CD14-positive monocyte (primary cell): ENCODE data around the gene UQCRC2. TPM values are rescaled to one million over a fixed set of nuclear protein-coding genes. Genes with fewer than 3 reads are reported as not detected.

ENCODE experiments used
- DNase-seq, 3 donors: peaks; one replicate each; pipeline ENCODE4 v3.0.0-alpha.2; 2011 to 2022
- H2AFZ ChIP-seq: 2 replicates; pipeline ENCODE4 v1.6.0; 2012; ENCODE audit warnings: mild to moderate bottlenecking, low read depth, low read length, inconsistent platforms; ENCODE audit not compliant: insufficient read depth, poor library complexity, severe bottlenecking
- H3K27ac ChIP-seq, 2 donors: 1 replicate in 1 of 2; 2 replicates in 1 of 2; pipeline ENCODE4 v1.5.1; 2012 to 2013; ENCODE audit warnings: low read length in 2 of 2, control low read depth in 1 of 2, inconsistent platforms in 1 of 2, low read depth in 1 of 2, mild to moderate bottlenecking in 1 of 2
- H3K27me3 ChIP-seq, 2 donors: one replicate each; pipeline versions ENCODE4 v1.6.0 to v1.6.1; 2011 to 2013; ENCODE audit warnings: low read length in 2 of 2; ENCODE audit not compliant: control insufficient read depth in 2 of 2, insufficient read depth in 2 of 2
- H3K36me3 ChIP-seq, 2 donors: replicated peaks in 1 of 2; 1 replicate in 1 of 2; 2 replicates in 1 of 2; pipeline versions ENCODE4 v1.5.1 to v1.6.1; 2012 to 2013; ENCODE audit warnings: low read length in 2 of 2, control low read depth in 1 of 2, inconsistent platforms in 1 of 2, mild to moderate bottlenecking in 1 of 2; ENCODE audit not compliant: insufficient read depth in 2 of 2, control insufficient read depth in 1 of 2
- H3K4me1 ChIP-seq, 2 donors: 1 replicate in 1 of 2; 2 replicates in 1 of 2; pipeline versions ENCODE4 v1.5.1 to v1.6.1; 2012 to 2013; ENCODE audit warnings: low read length in 2 of 2, control low read depth in 1 of 2, inconsistent platforms in 1 of 2, mild to moderate bottlenecking in 1 of 2, moderate library complexity in 1 of 2; ENCODE audit not compliant: insufficient read depth in 2 of 2, control insufficient read depth in 1 of 2
- H3K4me2 ChIP-seq: replicated peaks from 2 replicates; pipeline ENCODE3; 2012; ENCODE audit warnings: low read length, moderate library complexity, mild to moderate bottlenecking; ENCODE audit not compliant: poor library complexity, severe bottlenecking; ENCODE audit errors: extremely low read depth
- H3K4me3 ChIP-seq, 3 experiments: fragments of 200-600 bp in 1 of 3; sonication (generic) in 1 of 3; replicated peaks in 1 of 3; 1 replicate in 2 of 3; 2 replicates in 1 of 3; pipeline ENCODE4 v1.5.1; 2011 to 2013; ENCODE audit warnings: low read length in 3 of 3, mild to moderate bottlenecking in 3 of 3, control low read depth in 2 of 3, low read depth in 2 of 3, inconsistent platforms in 1 of 3, moderate library complexity in 1 of 3
- H3K79me2 ChIP-seq: 2 replicates; pipeline ENCODE4 v1.6.0; 2012; ENCODE audit warnings: mild to moderate bottlenecking, control low read depth, inconsistent platforms, low read length, moderate library complexity; ENCODE audit not compliant: insufficient read depth
- H3K9ac ChIP-seq: 2 replicates; pipeline ENCODE4 v1.6.0; 2017; ENCODE audit warnings: low read length, mild to moderate bottlenecking; ENCODE audit not compliant: insufficient read depth, poor library complexity, severe bottlenecking
- H3K9me3 ChIP-seq, 2 donors: replicated peaks in 1 of 2; 1 replicate in 1 of 2; 2 replicates in 1 of 2; pipeline versions ENCODE4 v1.5.1 to v1.6.1; 2012 to 2013; ENCODE audit warnings: low read length in 2 of 2, control low read depth in 1 of 2; ENCODE audit not compliant: control insufficient read depth in 1 of 2, insufficient read depth in 1 of 2
- H4K20me1 ChIP-seq: 2 replicates; pipeline ENCODE4 v1.6.0; 2012; ENCODE audit warnings: mild to moderate bottlenecking, low read length, control low read depth, moderate library complexity; ENCODE audit not compliant: insufficient read depth
- H3K27ac Mint-ChIP-seq, 7 donors: one replicate each; pipeline ENCODE4 v1.8.0; 2020; ENCODE audit warnings: mild to moderate bottlenecking in 7 of 7, mixed read lengths in 7 of 7, moderate library complexity in 6 of 7, inconsistent platforms in 2 of 7
- H3K27me3 Mint-ChIP-seq, 3 donors: one replicate each; pipeline ENCODE4 v1.8.0; 2021 to 2022; ENCODE audit warnings: low read depth in 3 of 3, mild to moderate bottlenecking in 3 of 3, mixed read lengths in 3 of 3, moderate library complexity in 3 of 3, inconsistent platforms in 1 of 3
- H3K36me3 Mint-ChIP-seq, 2 donors: one replicate each; pipeline ENCODE4 v1.8.0; 2020; ENCODE audit warnings: mixed read lengths in 2 of 2, inconsistent platforms in 1 of 2, mild to moderate bottlenecking in 1 of 2
- H3K4me1 Mint-ChIP-seq: one replicate; pipeline ENCODE4 v1.8.0; 2020; ENCODE audit warnings: mild to moderate bottlenecking, mixed read lengths
- H3K4me3 Mint-ChIP-seq, 2 donors: one replicate each; pipeline ENCODE4 v1.8.0; 2020; ENCODE audit warnings: mild to moderate bottlenecking in 2 of 2, mixed read lengths in 2 of 2, moderate library complexity in 1 of 2
- H3K9me3 Mint-ChIP-seq, 7 donors: one replicate each; pipeline ENCODE4 v1.8.0; 2020 to 2022; ENCODE audit warnings: mixed read lengths in 7 of 7, mild to moderate bottlenecking in 6 of 7, moderate library complexity in 6 of 7, inconsistent platforms in 2 of 7
- CTCF ChIP-seq: fragments of 200-600 bp; IDR thresholded peaks from one replicate; pipeline ENCODE4 v1.8.0; 2022; ENCODE audit warnings: antibody characterized with exemption, mild to moderate bottlenecking
- WGBS: methylation state at CpG from one replicate; pipeline ENCODE4 v1.1.5; 2013; ENCODE audit warnings: missing lambda C conversion rate; ENCODE audit not compliant: insufficient coverage; 5-methylcytosine and 5-hydroxymethylcytosine counted together
- intact Hi-C, 2 donors: fragments of 100-400 bp; cut with micrococcal nuclease; formaldehyde crosslinking; loops; one replicate each; pipeline versions ENCODE4 v1.15.0 to v1.15.1; 2023
- polyA plus RNA-seq, 3 donors: library from polyadenylated mRNA; depleted of rRNA in 1 of 3; unstranded in 2 of 3; stranded (reverse) in 1 of 3; fragments of 300-500 nt in 2 of 3; fragments of >200 nt in 1 of 3; fragmentation: Illumina TruSeq in 2 of 3; gene quantifications; 1 replicate in 2 of 3; 2 replicates in 1 of 3; pipeline ENCODE4 v1.2.3, GENCODE V29; 2012 to 2021

The UQCRC2 gene
- polyA plus RNA-seq, 3 donors: 101 to 195 (median 189) TPM

- no peak overlapping the region for H3K4me2 ChIP-seq
- no peak overlapping the region for H3K4me3 ChIP-seq
- no peak for TF ChIP-seq CTCF
- no peaks in the 10 kb centered on the region for H3K9me3 Mint-ChIP-seq
- H3K36me3 ChIP-seq: no peaks in the 10 kb centered on the region
- H4K20me1 ChIP-seq: no peaks in the 10 kb centered on the region
- H3K4me3 Mint-ChIP-seq: no peak overlapping the region
- peaks cover 0 to 3% of the 10 kb centered on the region in 2 donors for H3K27me3 ChIP-seq
- intact Hi-C loops: loop anchor here (5.0 kb wide), 2 partner anchors 74 to 294 kb away; partner anchors contain the start of gene POLR3E (in 2 of the 2)
- H3K79me2 ChIP-seq: peaks cover 6% of the 10 kb centered on the region
- H3K4me1 Mint-ChIP-seq: peaks cover 17% of the 10 kb centered on the region
- no peak for DNase-seq
- peaks cover 13 to 16% of the 10 kb centered on the region in 2 donors for H3K4me1 ChIP-seq
- H3K9ac ChIP-seq: no peak overlapping the region
- H3K27ac Mint-ChIP-seq: peak overlapping the region in 1 of 7 donors; percentile 52
- H2AFZ ChIP-seq: no peak overlapping the region
- no peaks in the 10 kb centered on the region for H3K36me3 Mint-ChIP-seq
- H3K9me3 ChIP-seq: no peaks in the 10 kb centered on the region
- no peak overlapping the region for H3K27ac ChIP-seq
- H3K27me3 Mint-ChIP-seq: peaks cover 5 to 17% (median 7%) of the 10 kb centered on the region in 3 donors
- 90% methylated on average over 2 of the region's 4 CpGs for WGBS
These were observed 50.0 kb downstream of the UQCRC2 start for GRCh38 chr16:22003195-22003594.

- WGBS: 87% methylated on average over 3 of the region's 3 CpGs
These were observed 51.2 kb downstream of the UQCRC2 start for GRCh38 chr16:22004341-22004740.

More at GRCh38 chr16:22004341-22004740, 51.2 kb downstream of the UQCRC2 start:
- Mint-ChIP-seq H3K36me3 (no peaks in the 10 kb centered on the region), H3K4me1 (peaks cover 25% of the 10 kb centered on the region), H3K4me3 (no peak overlapping the region), H3K27me3 (peaks cover 5 to 20% (median 7%) of the 10 kb centered on the region in 3 donors), H3K9me3 (no peaks in the 10 kb centered on the region), H3K27ac (no peak overlapping the region)
- intact Hi-C loops: loop anchor here (5.0 kb wide), 2 partner anchors 73 to 293 kb away; partner anchors contain the start of gene POLR3E (in 2 of the 2)
- Histone ChIP-seq H3K36me3 (no peaks in the 10 kb centered on the region), H3K4me1 (peaks cover 23 to 27% of the 10 kb centered on the region in 2 donors), H4K20me1 (peaks cover 4% of the 10 kb centered on the region), H3K9me3 (no peaks in the 10 kb centered on the region), H3K79me2 (peaks cover 17% of the 10 kb centered on the region), H2AFZ (no peak overlapping the region), H3K27me3 (peaks cover 0 to 3% of the 10 kb centered on the region in 2 donors), H3K27ac (no peak overlapping the region), H3K4me3 (no peak overlapping the region), H3K9ac (no peak overlapping the region), H3K4me2 (no peak overlapping the region)
- no peak for TF ChIP-seq CTCF
- DNase-seq: no peak
